Right renal cortex interstitium (tissue), 3 donors: ENCODE data around the gene BPIFB2. TPM values are rescaled to one million over a fixed set of nuclear protein-coding genes. Genes with fewer than 3 reads are reported as not detected.
"Not testable (repeated sequence)": the region's sequence is repeated elsewhere in the genome, so short reads cannot be mapped to it uniquely, and the experiment has no call there.

Experiments
- DNase-seq, 3 donors: peaks; one replicate each; pipeline ENCODE4 v3.0.0-alpha.2; 2013; ENCODE audit warnings: low read depth in 3 of 3, low spot score in 2 of 3
- polyA plus RNA-seq, 3 donors: library from polyadenylated mRNA; unstranded; fragments of 120-200 nt; gene quantifications; one replicate each; pipeline ENCODE4 v1.2.1, GENCODE V29; 2013; ENCODE audit not compliant: insufficient read length in 3 of 3

Gene BPIFB2
- polyA plus RNA-seq, 3 donors, result not detected

- no peak for DNase-seq
Measured at GRCh38 chr20:32970115-32970972, 37.2 kb upstream of the BPIFB2 start.

- no peak for DNase-seq
Measured at GRCh38 chr20:32970973-32971300, 36.6 kb upstream of the BPIFB2 start.

- DNase-seq, result no peak
Measured at GRCh38 chr20:32971703-32972161, 35.8 kb upstream of the BPIFB2 start.

- no peak for DNase-seq
Measured at GRCh38 chr20:32972181-32973076, 35.1 kb upstream of the BPIFB2 start.

GRCh38 chr20:32973077-32973717 is 34.3 kb upstream of the BPIFB2 start:
- no peak for DNase-seq

GRCh38 chr20:32974204-32975064 is 33.1 kb upstream of the BPIFB2 start:
- DNase-seq, result not testable (repeated sequence)

GRCh38 chr20:32975121-32975520 is 32.4 kb upstream of the BPIFB2 start:
- not testable (repeated sequence) for DNase-seq

- DNase-seq, result no peak
Measured at GRCh38 chr20:32975698-32976674, 31.5 kb upstream of the BPIFB2 start.

- DNase-seq, result no peak
Measured at GRCh38 chr20:32976746-32977145, 30.8 kb upstream of the BPIFB2 start.

GRCh38 chr20:32977281-32978008 is 30.1 kb upstream of the BPIFB2 start:
- no peak for DNase-seq

- DNase-seq, result no peak
Measured at GRCh38 chr20:32978009-32978335, 29.5 kb upstream of the BPIFB2 start.

- DNase-seq, result no peak
Measured at GRCh38 chr20:32979201-32979998, 28.1 kb upstream of the BPIFB2 start.

- no peak for DNase-seq
Measured at GRCh38 chr20:32980131-32980941, 27.2 kb upstream of the BPIFB2 start.

- no peak for DNase-seq
Measured at GRCh38 chr20:32980990-32981389, 26.5 kb upstream of the BPIFB2 start.

GRCh38 chr20:32982617-32983458 is 24.7 kb upstream of the BPIFB2 start:
- DNase-seq, result peak in 2 of 3 donors; percentile 7 to 10
